Activated T-cell treated with anti-CD3 and anti-CD28 coated beads, Interleukin-2, amount 50 U/mL, for 72 hours (primary cell): ENCODE data around the gene ERVW-1. TPM values are rescaled to one million over a fixed set of nuclear protein-coding genes. Genes with fewer than 3 reads are reported as not detected.
"Not testable (repeated sequence)": the region's sequence is repeated elsewhere in the genome, so short reads cannot be mapped to it uniquely, and the experiment has no call there.

Experiments used
- ATAC-seq, 2 donors: fragments of 150-1000 bp; cut with Tn5 transposase; replicated peaks in 1 of 2; 2 replicates each; pipeline ENCODE4 v1.10.0; 2021; ENCODE audit warnings: moderate library complexity in 2 of 2, mild to moderate bottlenecking in 1 of 2
- DNase-seq, 2 donors: peaks; one replicate each; pipeline ENCODE4 v3.0.0; 2021 to 2022; ENCODE audit warnings: mixed read lengths in 1 of 2
- H3K27ac Mint-ChIP-seq: one replicate; pipeline ENCODE4 v1.8.0; 2022; ENCODE audit warnings: mild to moderate bottlenecking, moderate library complexity, mixed read lengths
- H3K27me3 Mint-ChIP-seq: one replicate; pipeline ENCODE4 v1.8.0; 2022; ENCODE audit warnings: low read depth, mixed read lengths
- H3K36me3 Mint-ChIP-seq, 2 donors: one replicate each; pipeline ENCODE4 v1.8.0; 2022; ENCODE audit warnings: mixed read lengths in 2 of 2, mild to moderate bottlenecking in 1 of 2; ENCODE audit not compliant: insufficient read depth in 2 of 2
- H3K4me1 Mint-ChIP-seq: one replicate; pipeline ENCODE4 v1.8.0; 2022; ENCODE audit warnings: low read depth, mixed read lengths
- H3K4me3 Mint-ChIP-seq, 2 donors: one replicate each; pipeline ENCODE4 v1.8.0; 2022; ENCODE audit warnings: mild to moderate bottlenecking in 2 of 2, mixed read lengths in 2 of 2, moderate library complexity in 2 of 2
- H3K9me3 Mint-ChIP-seq, 2 donors: one replicate each; pipeline ENCODE4 v1.8.0; 2022; ENCODE audit warnings: mixed read lengths in 2 of 2
- total RNA-seq, 2 donors: library from RNA; stranded (reverse); gene quantifications; one replicate each; pipeline ENCODE4 v1.2.3, GENCODE V29; 2022

Gene ERVW-1
- total RNA-seq, 2 donors from 2014 or later = not detected

- Mint-ChIP-seq H3K9me3 (no peaks in the 10 kb centered on the region), H3K36me3 (peaks cover 1 to 9% of the 10 kb centered on the region in 2 donors), H3K4me3 (no peak overlapping the region), H3K27me3 (no peaks in the 10 kb centered on the region), H3K4me1 (no peaks in the 10 kb centered on the region), H3K27ac (no peak overlapping the region)
- no peak for DNase-seq
- ATAC-seq = no peak
Measured at GRCh38 chr7:92485974-92486373, 8.2 kb upstream of the ERVW-1 start.

- no peak overlapping the region for H3K27ac Mint-ChIP-seq
- no peaks in the 10 kb centered on the region for H3K9me3 Mint-ChIP-seq
- DNase-seq (no peak), ATAC-seq (peak; percentile 36 to 63)
- peaks cover 1 to 8% of the 10 kb centered on the region in 2 donors for H3K36me3 Mint-ChIP-seq
- no peak overlapping the region for H3K4me3 Mint-ChIP-seq
- no peaks in the 10 kb centered on the region for H3K4me1 Mint-ChIP-seq
- H3K27me3 Mint-ChIP-seq = no peaks in the 10 kb centered on the region
Measured at GRCh38 chr7:92485267-92485892, 7.6 kb upstream of the ERVW-1 start.

GRCh38 chr7:92484226-92484625, 6.5 kb upstream of the ERVW-1 start:
- not testable (repeated sequence) for ATAC-seq, H3K27me3 Mint-ChIP-seq, H3K4me1 Mint-ChIP-seq, H3K27ac Mint-ChIP-seq, H3K36me3 Mint-ChIP-seq, DNase-seq, H3K4me3 Mint-ChIP-seq, H3K9me3 Mint-ChIP-seq

GRCh38 chr7:92483624-92484023, 5.9 kb upstream of the ERVW-1 start:
- H3K9me3 Mint-ChIP-seq, ATAC-seq, DNase-seq, H3K4me1 Mint-ChIP-seq, H3K4me3 Mint-ChIP-seq, H3K27me3 Mint-ChIP-seq, H3K36me3 Mint-ChIP-seq, H3K27ac Mint-ChIP-seq: not testable (repeated sequence)

GRCh38 chr7:92479146-92479545, 1.4 kb upstream of the ERVW-1 start:
- H3K27ac Mint-ChIP-seq, H3K4me3 Mint-ChIP-seq, H3K27me3 Mint-ChIP-seq, H3K4me1 Mint-ChIP-seq, DNase-seq, ATAC-seq, H3K9me3 Mint-ChIP-seq, H3K36me3 Mint-ChIP-seq: not testable (repeated sequence)

GRCh38 chr7:92478711-92479110, 965 bp upstream of the ERVW-1 start:
- Mint-ChIP-seq H3K4me1 (no peaks in the 10 kb centered on the region), H3K4me3 (no peak overlapping the region), H3K36me3 (no peaks in the 10 kb centered on the region), H3K27ac (no peak overlapping the region), H3K9me3 (no peaks in the 10 kb centered on the region), H3K27me3 (no peaks in the 10 kb centered on the region)
- DNase-seq (no peak), ATAC-seq (no peak)

- H3K4me1 Mint-ChIP-seq = no peaks in the 10 kb centered on the region
- no peaks in the 10 kb centered on the region for H3K9me3 Mint-ChIP-seq
- H3K27me3 Mint-ChIP-seq = no peaks in the 10 kb centered on the region
- no peak overlapping the region for H3K4me3 Mint-ChIP-seq
- H3K27ac Mint-ChIP-seq = no peak overlapping the region
- H3K36me3 Mint-ChIP-seq = no peaks in the 10 kb centered on the region
- ATAC-seq = no peak
- no peak for DNase-seq
Measured at GRCh38 chr7:92478095-92478494, 349 bp upstream of the ERVW-1 start.

GRCh38 chr7:92475851-92476590, 1.7 kb downstream of the ERVW-1 start:
- H3K4me3 Mint-ChIP-seq, H3K27me3 Mint-ChIP-seq, H3K4me1 Mint-ChIP-seq, H3K36me3 Mint-ChIP-seq, H3K9me3 Mint-ChIP-seq, ATAC-seq, DNase-seq, H3K27ac Mint-ChIP-seq: not testable (repeated sequence)

GRCh38 chr7:92475261-92475770, 2.4 kb downstream of the ERVW-1 start:
- not testable (repeated sequence) for ATAC-seq, H3K36me3 Mint-ChIP-seq, H3K9me3 Mint-ChIP-seq, DNase-seq, H3K27me3 Mint-ChIP-seq, H3K27ac Mint-ChIP-seq, H3K4me1 Mint-ChIP-seq, H3K4me3 Mint-ChIP-seq

- not testable (repeated sequence) for H3K27me3 Mint-ChIP-seq, H3K4me1 Mint-ChIP-seq, H3K4me3 Mint-ChIP-seq
Measured at GRCh38 chr7:92473989-92474388, 3.8 kb downstream of the ERVW-1 start.

GRCh38 chr7:92468589-92468988, 9.2 kb downstream of the ERVW-1 start:
- H3K36me3 Mint-ChIP-seq, H3K27ac Mint-ChIP-seq, H3K4me1 Mint-ChIP-seq, H3K9me3 Mint-ChIP-seq, ATAC-seq, DNase-seq, H3K27me3 Mint-ChIP-seq, H3K4me3 Mint-ChIP-seq: not testable (repeated sequence)

More at GRCh38 chr7:92473989-92474388, 3.8 kb downstream of the ERVW-1 start:
- not testable (repeated sequence) for H3K27ac Mint-ChIP-seq, H3K36me3 Mint-ChIP-seq, H3K9me3 Mint-ChIP-seq, DNase-seq, ATAC-seq

- DNase-seq (no peak), ATAC-seq (no peak)
- no peak overlapping the region for H3K27ac Mint-ChIP-seq
- no peak overlapping the region for H3K4me3 Mint-ChIP-seq
- no peaks in the 10 kb centered on the region for H3K4me1 Mint-ChIP-seq
- H3K9me3 Mint-ChIP-seq = peaks cover 0 to 3% of the 10 kb centered on the region in 2 donors
- peaks cover 1 to 2% of the 10 kb centered on the region in 2 donors for H3K36me3 Mint-ChIP-seq
- H3K27me3 Mint-ChIP-seq = no peaks in the 10 kb centered on the region
Measured at GRCh38 chr7:92466682-92467081, 11.1 kb downstream of the ERVW-1 start.

GRCh38 chr7:92464515-92464914, 13.2 kb downstream of the ERVW-1 start:
- H3K27ac Mint-ChIP-seq = no peak overlapping the region

More at GRCh38 chr7:92464515-92464914, 13.2 kb downstream of the ERVW-1 start:
- peaks cover 1 to 2% of the 10 kb centered on the region in 2 donors for H3K36me3 Mint-ChIP-seq
- DNase-seq = no peak
- peaks cover 0 to 3% of the 10 kb centered on the region in 2 donors for H3K9me3 Mint-ChIP-seq
- no peak overlapping the region for H3K4me3 Mint-ChIP-seq
- H3K27me3 Mint-ChIP-seq = no peaks in the 10 kb centered on the region
- no peak for ATAC-seq
- H3K4me1 Mint-ChIP-seq = no peaks in the 10 kb centered on the region
